Thoracic aorta (tissue), 2 donors: ENCODE data around the gene USO1. TPM values are rescaled to one million over a fixed set of nuclear protein-coding genes. Genes with fewer than 3 reads are reported as not detected.
"Not testable (repeated sequence)": the region's sequence is repeated elsewhere in the genome, so short reads cannot be mapped to it uniquely, and the experiment has no call there.

Experiments
- ATAC-seq: fragments of 150-250 bp; one replicate; pipeline ENCODE4 v1.8.0; 2017; ENCODE audit warnings: low read depth; ENCODE audit not compliant: insufficient number of reproducible peaks, low FRiP score
- DNase-seq: peaks from one replicate; pipeline ENCODE4 v3.0.0-alpha.2; 2020; ENCODE audit warnings: low spot score
- H3K27ac ChIP-seq, 2 donors: fragments of 200-600 bp; sonication (generic); 1 replicate in 1 of 2; 2 replicates in 1 of 2; pipeline ENCODE4 v1.5.1; 2016; ENCODE audit warnings: mild to moderate bottlenecking in 2 of 2, moderate library complexity in 2 of 2
- H3K27me3 ChIP-seq: fragments of 200-600 bp; sonication (generic); replicated peaks from 2 replicates; pipeline ENCODE4 v1.6.0; 2016; ENCODE audit warnings: mild to moderate bottlenecking; ENCODE audit not compliant: insufficient read depth
- H3K36me3 ChIP-seq: fragments of 200-600 bp; sonication (generic); one replicate; pipeline ENCODE4 v1.5.1; 2016
- H3K4me1 ChIP-seq, 2 donors: fragments of 200-600 bp; sonication (generic); 1 replicate in 1 of 2; 2 replicates in 1 of 2; pipeline versions ENCODE4 v1.5.1 to v1.6.0; 2016; ENCODE audit warnings: low read depth in 2 of 2, mild to moderate bottlenecking in 1 of 2; ENCODE audit not compliant: control insufficient read depth in 1 of 2
- H3K4me3 ChIP-seq: fragments of 200-600 bp; sonication (generic); 2 replicates; pipeline ENCODE4 v1.5.1; 2016; ENCODE audit warnings: mild to moderate bottlenecking
- H3K9me3 ChIP-seq: fragments of 200-600 bp; sonication (generic); 2 replicates; pipeline ENCODE4 v1.5.1; 2016
- total RNA-seq, 2 donors: library from RNA; depleted of rRNA; stranded (reverse); fragments of >200 nt; gene quantifications; one replicate each; pipeline versions ENCODE4 v1.1.0 to v1.2.3, GENCODE V29; 2016
- TF ChIP-seq, protein P1 (sequence below): fragments of 200-600 bp; sonication (generic); IDR thresholded peaks from one replicate; pipeline ENCODE4 v1.5.1; 2019; ENCODE audit warnings: antibody characterized with exemption

USO1 gene
- total RNA-seq, 2 donors from 2014 or later, result 68.0 to 85.9 TPM

DNA sequence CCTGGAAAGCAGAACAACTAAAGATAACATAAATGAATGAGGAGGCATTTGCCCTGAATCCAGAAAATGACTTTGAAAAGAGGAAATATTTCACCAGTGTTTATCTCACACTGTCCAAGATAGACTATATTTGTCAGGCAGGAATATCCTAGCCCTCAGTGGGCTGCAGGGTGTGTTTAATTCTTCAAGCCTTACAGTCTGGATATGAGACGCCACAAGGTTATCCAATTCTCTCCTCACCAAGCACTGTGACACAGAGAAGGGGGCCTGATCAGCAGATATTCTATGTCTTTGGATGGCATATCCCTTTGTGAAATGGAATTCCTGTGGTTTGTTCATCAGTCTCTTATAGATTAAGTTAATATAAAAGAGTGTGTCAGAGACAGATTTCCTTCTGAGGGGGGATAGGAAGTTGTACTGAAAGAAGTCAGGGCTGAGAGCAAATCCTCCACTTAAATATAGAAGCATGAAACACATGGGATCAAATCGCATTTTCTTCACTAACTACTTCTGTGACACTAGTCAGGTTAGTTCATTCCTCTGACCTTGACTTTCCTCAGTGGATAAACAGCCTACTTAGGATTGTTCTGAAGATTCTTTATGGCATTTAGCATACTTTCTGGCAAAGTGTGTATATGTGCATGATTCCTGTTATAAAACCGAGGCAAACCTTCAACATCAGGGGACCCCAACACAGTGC is 44.4 kb upstream of the USO1 start:
- H3K9me3 ChIP-seq, result no peaks in the 10 kb centered on the region
- no peak overlapping the region for H3K4me3 ChIP-seq
- DNase-seq (no peak), ATAC-seq (no peak)
- H3K27ac ChIP-seq, result no peak overlapping the region
- no peaks in the 10 kb centered on the region for H3K4me1 ChIP-seq
- no peaks in the 10 kb centered on the region for H3K36me3 ChIP-seq
- no peaks in the 10 kb centered on the region for H3K27me3 ChIP-seq
- TF ChIP-seq, protein P1, sequence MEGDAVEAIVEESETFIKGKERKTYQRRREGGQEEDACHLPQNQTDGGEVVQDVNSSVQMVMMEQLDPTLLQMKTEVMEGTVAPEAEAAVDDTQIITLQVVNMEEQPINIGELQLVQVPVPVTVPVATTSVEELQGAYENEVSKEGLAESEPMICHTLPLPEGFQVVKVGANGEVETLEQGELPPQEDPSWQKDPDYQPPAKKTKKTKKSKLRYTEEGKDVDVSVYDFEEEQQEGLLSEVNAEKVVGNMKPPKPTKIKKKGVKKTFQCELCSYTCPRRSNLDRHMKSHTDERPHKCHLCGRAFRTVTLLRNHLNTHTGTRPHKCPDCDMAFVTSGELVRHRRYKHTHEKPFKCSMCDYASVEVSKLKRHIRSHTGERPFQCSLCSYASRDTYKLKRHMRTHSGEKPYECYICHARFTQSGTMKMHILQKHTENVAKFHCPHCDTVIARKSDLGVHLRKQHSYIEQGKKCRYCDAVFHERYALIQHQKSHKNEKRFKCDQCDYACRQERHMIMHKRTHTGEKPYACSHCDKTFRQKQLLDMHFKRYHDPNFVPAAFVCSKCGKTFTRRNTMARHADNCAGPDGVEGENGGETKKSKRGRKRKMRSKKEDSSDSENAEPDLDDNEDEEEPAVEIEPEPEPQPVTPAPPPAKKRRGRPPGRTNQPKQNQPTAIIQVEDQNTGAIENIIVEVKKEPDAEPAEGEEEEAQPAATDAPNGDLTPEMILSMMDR, result no peak

GRCh38 chr4:75683482-75684155 is 40.8 kb upstream of the USO1 start:
- ATAC-seq (no peak), DNase-seq (no peak)
- Histone ChIP-seq H3K27me3 (no peaks in the 10 kb centered on the region), H3K4me3 (no peak overlapping the region), H3K4me1 (no peaks in the 10 kb centered on the region), H3K27ac (no peak overlapping the region), H3K36me3 (no peaks in the 10 kb centered on the region), H3K9me3 (no peaks in the 10 kb centered on the region)
- TF ChIP-seq, protein P1, result no peak

DNA sequence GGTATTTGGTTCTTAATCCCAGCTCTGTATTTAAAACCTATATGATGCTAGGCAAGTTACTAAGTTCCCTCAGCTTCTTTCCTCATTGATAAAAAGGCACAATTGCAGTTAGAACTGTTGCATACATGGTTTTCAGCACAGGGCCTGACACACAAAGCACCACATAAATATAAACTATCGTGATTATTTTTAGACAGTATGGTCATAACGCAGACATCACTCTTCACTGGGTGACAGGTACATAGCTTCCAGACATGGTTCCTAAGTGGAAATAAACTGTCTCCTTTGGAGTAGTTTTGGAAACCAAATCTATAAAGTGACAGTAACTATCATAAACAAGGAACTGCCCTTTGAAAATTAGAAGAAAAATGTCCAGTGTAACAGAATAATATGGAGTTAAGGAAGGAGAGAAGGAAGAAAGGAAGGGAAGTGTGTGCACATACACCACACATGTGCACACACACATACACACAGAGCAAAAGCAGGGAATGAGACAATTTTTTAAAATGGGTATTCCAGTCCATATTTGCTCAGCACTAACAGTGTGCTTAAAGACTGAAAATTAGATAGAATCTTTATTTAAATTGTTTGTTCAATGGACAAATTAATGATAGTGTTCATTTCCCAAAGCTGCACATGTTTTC is 38.7 kb upstream of the USO1 start:
- H3K27me3 ChIP-seq, result no peaks in the 10 kb centered on the region
- no peaks in the 10 kb centered on the region for H3K9me3 ChIP-seq
- DNase-seq (no peak), ATAC-seq (no peak)
- no peaks in the 10 kb centered on the region for H3K4me1 ChIP-seq
- H3K4me3 ChIP-seq, result no peak overlapping the region
- H3K27ac ChIP-seq, result no peak overlapping the region
- TF ChIP-seq, protein P1, result no peak
- H3K36me3 ChIP-seq, result no peaks in the 10 kb centered on the region

GRCh38 chr4:75686346-75686745 is 38.0 kb upstream of the USO1 start:
- Histone ChIP-seq H3K27me3 (no peaks in the 10 kb centered on the region), H3K27ac (no peak overlapping the region), H3K36me3 (no peaks in the 10 kb centered on the region), H3K9me3 (no peaks in the 10 kb centered on the region), H3K4me3 (no peak overlapping the region), H3K4me1 (no peaks in the 10 kb centered on the region)
- ATAC-seq (no peak), DNase-seq (no peak)
- TF ChIP-seq, protein P1, result no peak

- H3K27me3 ChIP-seq, H3K4me3 ChIP-seq, H3K27ac ChIP-seq, H3K9me3 ChIP-seq, H3K36me3 ChIP-seq, ATAC-seq, H3K4me1 ChIP-seq, DNase-seq: not testable (repeated sequence)
Observed at GRCh38 chr4:75687125-75687524, 37.3 kb upstream of the USO1 start.

DNA sequence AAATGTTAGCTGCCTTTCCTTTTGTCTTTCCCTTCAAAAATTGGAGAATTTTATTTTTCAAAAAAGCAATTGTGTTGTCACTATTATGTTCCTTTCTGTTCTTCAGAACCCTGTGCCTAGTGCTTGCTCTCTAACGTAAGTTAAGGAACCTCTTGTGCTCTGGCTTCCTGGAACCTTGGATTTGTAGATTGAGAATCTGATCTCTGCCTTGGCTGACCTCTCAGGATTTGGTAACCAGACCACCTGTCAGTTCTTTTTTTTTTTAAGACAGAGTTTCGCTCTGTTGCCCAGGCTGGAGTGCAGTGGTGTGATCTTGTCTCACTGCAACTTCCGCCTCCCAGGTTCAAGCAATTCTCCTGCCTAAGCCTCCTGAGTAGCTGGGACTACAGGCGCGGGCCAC is 32.3 kb upstream of the USO1 start:
- not testable (repeated sequence) for ATAC-seq, H3K4me1 ChIP-seq, H3K27me3 ChIP-seq, H3K27ac ChIP-seq, DNase-seq, H3K36me3 ChIP-seq, H3K9me3 ChIP-seq, H3K4me3 ChIP-seq
